ENCODE measurements around the gene CA11.

CA11 gene

DNA sequence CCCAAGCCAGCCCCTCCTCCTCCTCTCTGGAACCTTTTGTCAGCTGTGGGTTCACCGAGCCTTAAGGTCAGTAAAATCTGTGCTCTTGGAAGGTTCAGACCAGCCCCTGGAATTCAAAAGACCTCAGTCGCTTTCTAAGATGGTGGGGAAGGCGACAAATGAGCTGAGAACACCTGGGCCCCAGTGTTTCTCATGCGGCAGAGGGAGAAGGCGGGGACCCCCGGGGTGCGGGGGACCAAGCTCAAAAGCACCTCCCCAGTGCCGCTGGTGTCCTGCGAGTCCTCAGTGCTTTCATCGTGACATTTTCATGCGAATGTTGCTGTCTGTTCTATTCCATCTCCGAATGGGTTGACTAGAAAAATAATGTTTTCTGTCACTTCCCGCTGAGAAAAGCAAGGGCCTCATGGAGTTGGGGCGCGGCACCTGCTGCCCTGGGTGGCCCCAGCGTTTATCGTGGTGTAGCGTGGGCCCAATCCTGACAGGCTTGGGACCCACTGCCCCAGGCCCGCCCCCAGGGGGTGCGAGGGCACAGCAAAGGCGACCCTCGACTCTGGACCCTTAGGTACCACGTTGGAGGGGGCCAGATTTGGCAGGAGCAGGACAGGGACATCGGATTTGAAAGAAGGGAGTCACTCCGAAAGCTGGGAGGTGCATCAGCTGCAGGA, 27.6 kb upstream of the CA11 start:
- Histone ChIP-seq H3K36me3 (ENCODE audit: control insufficient read depth, low read length) (no peaks in the 10 kb centered on the region), H3K27ac (ENCODE audit: low read depth, low read length) (no peak overlapping the region)

DNA sequence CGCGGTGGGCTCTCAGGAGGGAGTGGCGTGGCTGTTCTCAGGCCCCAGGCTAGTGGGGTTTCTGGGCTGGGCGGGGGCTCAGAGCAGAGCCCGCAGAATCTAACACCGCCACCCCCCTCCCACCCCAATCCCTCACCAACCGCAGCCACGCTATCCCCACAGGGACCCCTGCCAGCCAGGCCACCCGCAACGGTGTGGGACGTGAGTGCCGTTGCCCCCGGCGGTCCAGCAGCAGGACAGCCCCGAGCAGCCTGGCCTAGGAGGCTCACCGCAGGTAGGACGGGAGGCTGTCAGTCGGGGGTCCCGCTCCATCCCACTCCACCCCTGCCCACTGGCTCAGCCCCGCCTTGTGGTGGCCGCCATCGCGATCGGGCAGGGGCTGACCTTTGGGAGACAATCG, 27.0 kb upstream of the CA11 start, which contains the start of gene NTN5:
Gene NTN5 (minus strand): TSS at position 24 of the 400 bp plus-strand sequence. CDS start 2,031 bp downstream, outside the sequence.
- H3K9me3 ChIP-seq (ENCODE audit: control insufficient read depth, insufficient read depth, low read length): peaks cover 5% of the 10 kb centered on the region; the same call in 1 of the 2 replicates
- H3K4me2 ChIP-seq (ENCODE audit: low read length): no peak within 1 kb of the TSS
- TF ChIP-seq, protein P1, sequence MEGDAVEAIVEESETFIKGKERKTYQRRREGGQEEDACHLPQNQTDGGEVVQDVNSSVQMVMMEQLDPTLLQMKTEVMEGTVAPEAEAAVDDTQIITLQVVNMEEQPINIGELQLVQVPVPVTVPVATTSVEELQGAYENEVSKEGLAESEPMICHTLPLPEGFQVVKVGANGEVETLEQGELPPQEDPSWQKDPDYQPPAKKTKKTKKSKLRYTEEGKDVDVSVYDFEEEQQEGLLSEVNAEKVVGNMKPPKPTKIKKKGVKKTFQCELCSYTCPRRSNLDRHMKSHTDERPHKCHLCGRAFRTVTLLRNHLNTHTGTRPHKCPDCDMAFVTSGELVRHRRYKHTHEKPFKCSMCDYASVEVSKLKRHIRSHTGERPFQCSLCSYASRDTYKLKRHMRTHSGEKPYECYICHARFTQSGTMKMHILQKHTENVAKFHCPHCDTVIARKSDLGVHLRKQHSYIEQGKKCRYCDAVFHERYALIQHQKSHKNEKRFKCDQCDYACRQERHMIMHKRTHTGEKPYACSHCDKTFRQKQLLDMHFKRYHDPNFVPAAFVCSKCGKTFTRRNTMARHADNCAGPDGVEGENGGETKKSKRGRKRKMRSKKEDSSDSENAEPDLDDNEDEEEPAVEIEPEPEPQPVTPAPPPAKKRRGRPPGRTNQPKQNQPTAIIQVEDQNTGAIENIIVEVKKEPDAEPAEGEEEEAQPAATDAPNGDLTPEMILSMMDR (IDR thresholded peaks at IDR 0.05; ENCODE audit: low read depth, low read length, poor library complexity, severe bottlenecking): no peak
- TF ChIP-seq EZH2phosphoT487 (IDR thresholded peaks at IDR 0.05; ENCODE audit: borderline replicate concordance, low read length): no peak
- H3K27ac ChIP-seq (ENCODE audit: low read depth, low read length): no peak within 1 kb of the TSS
- no peaks in the 10 kb centered on the region for H3K27me3 ChIP-seq (ENCODE audit: control insufficient read depth, low read length)
- peaks cover 9% of the 10 kb centered on the region for H3K4me1 ChIP-seq (ENCODE audit: control insufficient read depth, low read length)
- no peaks in the 10 kb centered on the region for H3F3A ChIP-seq (ENCODE audit: control insufficient read depth, insufficient read depth)
- H3K9me2 ChIP-seq (replicated peaks; ENCODE audit: control insufficient read depth, low read length): no peaks in the 10 kb centered on the region
- H3K4me3 ChIP-seq (ENCODE audit: low read length): no peak within 1 kb of the TSS
- no peaks in the 10 kb centered on the region for H3K36me3 ChIP-seq (ENCODE audit: control insufficient read depth, low read length)
- no peaks in the 10 kb centered on the region for H4K20me1 ChIP-seq (ENCODE audit: control insufficient read depth, insufficient read depth, low read depth, low read length)
- H3K79me2 ChIP-seq (ENCODE audit: control insufficient read depth, low read length): no peaks in the 10 kb centered on the region

More for the DNA sequence above, 27.6 kb upstream of the CA11 start:
- Histone ChIP-seq H4K20me1 (ENCODE audit: control insufficient read depth, insufficient read depth, low read depth, low read length) (no peaks in the 10 kb centered on the region), H3K79me2 (ENCODE audit: control insufficient read depth, low read length) (no peaks in the 10 kb centered on the region), H3K9me2 (replicated peaks; ENCODE audit: control insufficient read depth, low read length) (no peaks in the 10 kb centered on the region), H3K9me3 (ENCODE audit: control insufficient read depth, insufficient read depth, low read length) (peaks cover 5% of the 10 kb centered on the region; the same call in 1 of the 2 replicates), H3K27me3 (ENCODE audit: control insufficient read depth, low read length) (no peaks in the 10 kb centered on the region), H3F3A (ENCODE audit: control insufficient read depth, insufficient read depth) (no peaks in the 10 kb centered on the region), H3K4me3 (ENCODE audit: low read length) (no peak overlapping the region), H3K4me2 (ENCODE audit: low read length) (no peak overlapping the region), H3K4me1 (ENCODE audit: control insufficient read depth, low read length) (peaks cover 9% of the 10 kb centered on the region)
- TF ChIP-seq, protein P1 (IDR thresholded peaks at IDR 0.05; ENCODE audit: low read depth, low read length, poor library complexity, severe bottlenecking): no peak
- TF ChIP-seq EZH2phosphoT487 (IDR thresholded peaks at IDR 0.05; ENCODE audit: borderline replicate concordance, low read length): no peak

DNA sequence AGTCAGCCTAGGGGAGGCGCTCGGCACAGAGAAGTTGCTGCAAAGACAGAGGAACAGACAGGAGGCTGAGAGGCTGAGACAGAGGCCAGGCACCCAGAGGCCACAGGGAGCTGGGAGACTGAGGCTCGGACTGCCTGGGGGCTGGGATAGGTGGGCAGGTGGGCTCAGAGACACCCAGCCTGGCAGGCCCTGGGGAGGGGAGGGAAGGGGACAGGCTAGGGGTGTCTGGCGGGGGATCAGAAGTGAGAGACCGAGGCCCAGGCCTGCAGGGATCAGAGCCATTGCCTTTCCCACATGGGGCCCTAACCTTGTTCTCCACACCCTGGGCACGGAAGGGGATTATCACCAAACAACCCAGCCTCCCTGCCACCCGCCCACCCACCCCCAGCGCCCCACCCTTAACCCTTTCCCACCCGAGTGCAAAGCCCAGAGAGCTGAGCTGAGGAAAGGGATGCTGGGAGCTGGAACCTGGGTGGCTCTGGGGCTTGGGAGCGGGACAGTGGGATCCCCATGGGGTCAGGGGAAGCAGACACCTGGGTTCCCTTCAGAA, 25.5 kb upstream of the CA11 start:
- no peaks in the 10 kb centered on the region for H3K9me2 ChIP-seq (replicated peaks; ENCODE audit: control insufficient read depth, low read length)
- H3K27me3 ChIP-seq (ENCODE audit: control insufficient read depth, low read length): no peaks in the 10 kb centered on the region
- no peak overlapping the region for H3K27ac ChIP-seq (ENCODE audit: low read depth, low read length)
- TF ChIP-seq, protein P1 (IDR thresholded peaks at IDR 0.05; ENCODE audit: low read depth, low read length, poor library complexity, severe bottlenecking): no peak
- TF ChIP-seq EZH2phosphoT487 (IDR thresholded peaks at IDR 0.05; ENCODE audit: borderline replicate concordance, low read length): no peak
- no peaks in the 10 kb centered on the region for H3K36me3 ChIP-seq (ENCODE audit: control insufficient read depth, low read length)
- no peaks in the 10 kb centered on the region for H4K20me1 ChIP-seq (ENCODE audit: control insufficient read depth, insufficient read depth, low read depth, low read length)
- no peak overlapping the region for H3K4me3 ChIP-seq (ENCODE audit: low read length)
- H3K4me2 ChIP-seq (ENCODE audit: low read length): no peak overlapping the region
- H3F3A ChIP-seq (ENCODE audit: control insufficient read depth, insufficient read depth): no peaks in the 10 kb centered on the region
- H3K4me1 ChIP-seq (ENCODE audit: control insufficient read depth, low read length): peaks cover 9% of the 10 kb centered on the region
- peaks cover 5% of the 10 kb centered on the region; the same call in 1 of the 2 replicates for H3K9me3 ChIP-seq (ENCODE audit: control insufficient read depth, insufficient read depth, low read length)
- H3K79me2 ChIP-seq (ENCODE audit: control insufficient read depth, low read length): no peaks in the 10 kb centered on the region
